Activated CD4-positive, alpha-beta T cell treated with anti-CD3 and anti-CD28 coated beads, Interleukin-2, amount 10 ng/mL, durations not matched to agents 7 days and 5 days (primary cell): ENCODE data around the gene CLDN24. TPM values are rescaled to one million over a fixed set of nuclear protein-coding genes. Genes with fewer than 3 reads are reported as not detected.

Experiments
- CTCF ChIA-PET: fragments of 350-600 bp; sonication (Branson Sonifier 250); formaldehyde crosslinking; loops from one replicate; lab custom pipeline; 2021; ENCODE audit warnings: antibody characterized with exemption; lab: Charles Lee
- POLR2A ChIA-PET: fragments of 350-600 bp; sonication (Branson Sonifier 250); formaldehyde crosslinking; loops from one replicate; lab custom pipeline; 2021; ENCODE audit warnings: antibody characterized with exemption; lab: Charles Lee
- DNase-seq: peaks from one replicate; pipeline ENCODE4 v3.0.0-alpha.2; 2020
- H3K27ac Mint-ChIP-seq: one replicate; pipeline ENCODE4 v1.8.0; 2021; ENCODE audit warnings: mild to moderate bottlenecking, moderate library complexity, mixed read lengths
- H3K27me3 Mint-ChIP-seq: one replicate; pipeline ENCODE4 v1.8.0; 2021; ENCODE audit warnings: mixed read lengths
- H3K36me3 Mint-ChIP-seq: one replicate; pipeline ENCODE4 v1.8.0; 2021; ENCODE audit warnings: low read depth, mixed read lengths
- H3K4me1 Mint-ChIP-seq: one replicate; pipeline ENCODE4 v1.8.0; 2021; ENCODE audit warnings: mixed read lengths
- H3K4me3 Mint-ChIP-seq: one replicate; pipeline ENCODE4 v1.8.0; 2021; ENCODE audit warnings: mild to moderate bottlenecking, moderate library complexity, mixed read lengths
- H3K9me3 Mint-ChIP-seq: one replicate; pipeline ENCODE4 v1.8.0; 2021; ENCODE audit warnings: mixed read lengths
- total RNA-seq, 2 experiments: library from RNA; stranded (reverse); gene quantifications; one replicate each; pipeline ENCODE4 v1.2.3, GENCODE V29; 2021

CLDN24 gene
- total RNA-seq, 2 experiments from 2014 or later = not detected

GRCh38 chr4:183284258-183284785 is 37.9 kb downstream of the CLDN24 start:
- CTCF ChIA-PET = no interaction called here
- no peaks in the 10 kb centered on the region for H3K9me3 Mint-ChIP-seq
- H3K36me3 Mint-ChIP-seq = no peaks in the 10 kb centered on the region
- no peaks in the 10 kb centered on the region for H3K4me1 Mint-ChIP-seq
- no peak for DNase-seq
- H3K27me3 Mint-ChIP-seq = peaks cover 2% of the 10 kb centered on the region
- no peak overlapping the region for H3K4me3 Mint-ChIP-seq
- no peak overlapping the region for H3K27ac Mint-ChIP-seq
- POLR2A ChIA-PET = no interaction called here

GRCh38 chr4:183276106-183276505 is 46.1 kb downstream of the CLDN24 start:
- CTCF ChIA-PET = interaction anchor here (1.3 kb wide), 1 partner anchor 21 kb away, joined by 3 read pairs; no protein-coding TSS in a partner anchor
- POLR2A ChIA-PET = no interaction called here
- no peak for DNase-seq
- Mint-ChIP-seq H3K36me3 (no peaks in the 10 kb centered on the region), H3K4me1 (no peaks in the 10 kb centered on the region), H3K9me3 (peaks cover 7% of the 10 kb centered on the region), H3K4me3 (no peak overlapping the region), H3K27me3 (peaks cover 2% of the 10 kb centered on the region), H3K27ac (no peak overlapping the region)

- Mint-ChIP-seq H3K27ac (no peak overlapping the region), H3K36me3 (no peaks in the 10 kb centered on the region), H3K4me1 (no peaks in the 10 kb centered on the region), H3K4me3 (no peak overlapping the region), H3K27me3 (no peaks in the 10 kb centered on the region), H3K9me3 (peaks cover 7% of the 10 kb centered on the region)
- ChIA-PET CTCF (interaction anchor here (0.7 to 2.0 kb wide), 3 partner anchors 9 to 22 kb away, joined by 3 to 6 read pairs (median 5); no protein-coding TSS in a partner anchor), POLR2A (no interaction called here)
- DNase-seq = no peak
These were observed 49.8 kb downstream of the CLDN24 start for GRCh38 chr4:183272384-183272783.

Other genes with a start within 250 kb of the CLDN24 start
- under 1 TPM; 0.25 to 0.52 TPM for gene WWC2, start 223.2 kb downstream of the CLDN24 start, total RNA-seq
- gene CLDN22, start 2.1 kb downstream of the CLDN24 start, total RNA-seq = not detected
- 10 to 100 TPM; 28.2 to 30.2 TPM for gene CDKN2AIP, start 122.2 kb upstream of the CLDN24 start, total RNA-seq
- 10 to 100 TPM; 11.5 to 12.8 TPM for gene ING2, start 182.6 kb upstream of the CLDN24 start, total RNA-seq